SH-SY5Y (cell line): ENCODE measurements around the gene RAB30.

Experiments
- GATA2 ChIP-seq: IDR thresholded peaks from 2 replicates; pipeline ENCODE4 v1.6.1; 2011; ENCODE audit warnings: mild to moderate bottlenecking, low read depth, low read length
- GATA3 ChIP-seq: IDR thresholded peaks from 2 replicates; pipeline ENCODE4 v1.6.1; 2011; ENCODE audit warnings: low read depth, mild to moderate bottlenecking, low read length, moderate library complexity

The RAB30 gene

GRCh38 chr11:82976786-82977185, 94.9 kb downstream of the RAB30 start:
- TF ChIP-seq GATA2 = no peak
- TF ChIP-seq GATA3 = no peak

GRCh38 chr11:82975882-82976281, 95.8 kb downstream of the RAB30 start:
- no peak for TF ChIP-seq GATA3
- TF ChIP-seq GATA2 = no peak

- TF ChIP-seq GATA2 (no peak), GATA3 (no peak)
These were observed 96.8 kb downstream of the RAB30 start for GRCh38 chr11:82974851-82975250.

GRCh38 chr11:82974135-82974534, 97.6 kb downstream of the RAB30 start:
- TF ChIP-seq GATA2 = no peak
- TF ChIP-seq GATA3 = no peak

- TF ChIP-seq GATA3 (no peak), GATA2 (no peak)
These were observed 99.6 kb downstream of the RAB30 start for GRCh38 chr11:82972103-82972502.

- TF ChIP-seq GATA3 (no peak), GATA2 (no peak)
These were observed 101.9 kb downstream of the RAB30 start for GRCh38 chr11:82969811-82970210.

GRCh38 chr11:82967381-82967780, 104.3 kb downstream of the RAB30 start:
- TF ChIP-seq GATA3 = no peak
- TF ChIP-seq GATA2 = no peak

GRCh38 chr11:82960779-82961143, 110.9 kb downstream of the RAB30 start:
- TF ChIP-seq GATA3 = no peak

- no peak for TF ChIP-seq GATA3
- no peak for TF ChIP-seq GATA2
These were observed 111.5 kb downstream of the RAB30 start for GRCh38 chr11:82959987-82960778.

GRCh38 chr11:82949352-82949751, 122.3 kb downstream of the RAB30 start:
- no peak for TF ChIP-seq GATA3
- no peak for TF ChIP-seq GATA2

- no peak for TF ChIP-seq GATA3
- no peak for TF ChIP-seq GATA2
These were observed 126.0 kb downstream of the RAB30 start for GRCh38 chr11:82945682-82946081.

GRCh38 chr11:82944198-82944597, 127.5 kb downstream of the RAB30 start:
- no peak for TF ChIP-seq GATA3
- TF ChIP-seq GATA2 = no peak

- TF ChIP-seq GATA2 (no peak), GATA3 (no peak)
These were observed 129.3 kb downstream of the RAB30 start for GRCh38 chr11:82942376-82942775.

GRCh38 chr11:82939456-82939855, 132.2 kb downstream of the RAB30 start:
- TF ChIP-seq GATA2 (no peak), GATA3 (no peak)

- TF ChIP-seq GATA3 = no peak
- TF ChIP-seq GATA2 = no peak
These were observed 134.1 kb downstream of the RAB30 start for GRCh38 chr11:82937554-82937953.

GRCh38 chr11:82936261-82936660, 135.4 kb downstream of the RAB30 start:
- TF ChIP-seq GATA3 (no peak), GATA2 (no peak)
